ENCODE data around the gene SPRR3.
"Not testable (repeated sequence)": the region's sequence is repeated elsewhere in the genome, so short reads cannot be mapped to it uniquely, and the experiment has no call there.

The SPRR3 gene

GRCh38 chr1:153000294-153000693 is 1.3 kb upstream of the SPRR3 start:
- no peaks in the 10 kb centered on the region for H3K4me1 Mint-ChIP-seq
- H3K4me3 Mint-ChIP-seq = no peak overlapping the region
- H3K36me3 Mint-ChIP-seq (ENCODE audit: low read depth) = no peaks in the 10 kb centered on the region
- H3K27me3 Mint-ChIP-seq (ENCODE audit: low read depth) = peaks cover 3% of the 10 kb centered on the region
- TF ChIP-seq CTCF (IDR thresholded peaks at IDR 0.05; ENCODE audit: unreplicated experiment in 3 of 3) = no peak
- H3K9me3 Mint-ChIP-seq = peaks cover 7% of the 10 kb centered on the region
- H3K27ac Mint-ChIP-seq = no peak overlapping the region

GRCh38 chr1:153011235-153011758 is 9.7 kb downstream of the SPRR3 start:
- not testable (repeated sequence) for H3K27ac Mint-ChIP-seq; H3K9me3 Mint-ChIP-seq; H3K4me1 Mint-ChIP-seq; H3K27me3 Mint-ChIP-seq (ENCODE audit: low read depth); H3K36me3 Mint-ChIP-seq (ENCODE audit: low read depth); H3K4me3 Mint-ChIP-seq

- H3K4me1 Mint-ChIP-seq; H3K9me3 Mint-ChIP-seq; H3K27ac Mint-ChIP-seq; H3K36me3 Mint-ChIP-seq (ENCODE audit: low read depth); H3K27me3 Mint-ChIP-seq (ENCODE audit: low read depth); H3K4me3 Mint-ChIP-seq: not testable (repeated sequence)
Observed at GRCh38 chr1:153021829-153022228, 20.3 kb downstream of the SPRR3 start.

GRCh38 chr1:153022340-153022739 is 20.8 kb downstream of the SPRR3 start:
- not testable (repeated sequence) for H3K27me3 Mint-ChIP-seq (ENCODE audit: low read depth); H3K9me3 Mint-ChIP-seq; H3K36me3 Mint-ChIP-seq (ENCODE audit: low read depth); H3K27ac Mint-ChIP-seq; H3K4me1 Mint-ChIP-seq; H3K4me3 Mint-ChIP-seq

- Mint-ChIP-seq H3K4me3 (no peak overlapping the region), H3K27me3 (ENCODE audit: low read depth) (peaks cover 4% of the 10 kb centered on the region), H3K9me3 (no peaks in the 10 kb centered on the region), H3K36me3 (ENCODE audit: low read depth) (no peaks in the 10 kb centered on the region), H3K27ac (no peak overlapping the region), H3K4me1 (no peaks in the 10 kb centered on the region)
- no peak for TF ChIP-seq CTCF (IDR thresholded peaks at IDR 0.05; ENCODE audit: unreplicated experiment in 3 of 3)
Observed at GRCh38 chr1:153023109-153023508, 21.6 kb downstream of the SPRR3 start.

- no peak overlapping the region for H3K27ac Mint-ChIP-seq
- H3K9me3 Mint-ChIP-seq = no peaks in the 10 kb centered on the region
- H3K4me1 Mint-ChIP-seq = no peaks in the 10 kb centered on the region
- no peak overlapping the region for H3K4me3 Mint-ChIP-seq
- no peak for TF ChIP-seq CTCF (IDR thresholded peaks at IDR 0.05; ENCODE audit: unreplicated experiment in 3 of 3)
- no peaks in the 10 kb centered on the region for H3K27me3 Mint-ChIP-seq (ENCODE audit: low read depth)
- no peaks in the 10 kb centered on the region for H3K36me3 Mint-ChIP-seq (ENCODE audit: low read depth)
Observed at GRCh38 chr1:153024413-153024812, 22.9 kb downstream of the SPRR3 start.

- H3K27ac Mint-ChIP-seq = no peak overlapping the region
- no peak for TF ChIP-seq CTCF (IDR thresholded peaks at IDR 0.05; ENCODE audit: unreplicated experiment in 3 of 3)
Observed at GRCh38 chr1:153025797-153026196, 24.2 kb downstream of the SPRR3 start.

GRCh38 chr1:153028766-153029165 is 27.2 kb downstream of the SPRR3 start:
- Mint-ChIP-seq H3K4me1 (no peaks in the 10 kb centered on the region), H3K27me3 (ENCODE audit: low read depth) (peaks cover 9% of the 10 kb centered on the region), H3K36me3 (ENCODE audit: low read depth) (no peaks in the 10 kb centered on the region), H3K9me3 (no peaks in the 10 kb centered on the region), H3K27ac (no peak overlapping the region), H3K4me3 (no peak overlapping the region)
- TF ChIP-seq CTCF (IDR thresholded peaks at IDR 0.05; ENCODE audit: unreplicated experiment in 3 of 3) = no peak

More at GRCh38 chr1:153025797-153026196, 24.2 kb downstream of the SPRR3 start:
- peaks cover 5% of the 10 kb centered on the region for H3K27me3 Mint-ChIP-seq (ENCODE audit: low read depth)
- no peaks in the 10 kb centered on the region for H3K36me3 Mint-ChIP-seq (ENCODE audit: low read depth)
- no peak overlapping the region for H3K4me3 Mint-ChIP-seq
- no peaks in the 10 kb centered on the region for H3K4me1 Mint-ChIP-seq
- H3K9me3 Mint-ChIP-seq = no peaks in the 10 kb centered on the region

Measured in nephron (organoid).